Right atrium auricular region (tissue), 2 donors: ENCODE data around the gene PTHLH. TPM values are rescaled to one million over a fixed set of nuclear protein-coding genes. Genes with fewer than 3 reads are reported as not detected.

Source experiments
- DNase-seq: peaks from one replicate; pipeline ENCODE4 v3.0.0-alpha.2; 2019; ENCODE audit warnings: low spot score
- H3K27ac ChIP-seq, 2 donors: fragments of 200-600 bp; sonication (generic); 1 replicate in 1 of 2; 2 replicates in 1 of 2; pipeline ENCODE4 v1.5.1; 2016 to 2019
- H3K27me3 ChIP-seq, 2 donors: fragments of 200-600 bp; sonication (generic); one replicate each; pipeline versions ENCODE4 v1.5.1 to v1.6.0; 2017 to 2019
- H3K36me3 ChIP-seq: fragments of 200-600 bp; sonication (generic); one replicate; pipeline ENCODE4 v1.5.1; 2016
- H3K4me1 ChIP-seq, 2 donors: fragments of 200-600 bp; sonication (generic); one replicate each; pipeline versions ENCODE4 v1.5.1 to v1.6.0; 2017 to 2019
- H3K4me3 ChIP-seq, 2 donors: fragments of 200-600 bp; sonication (generic); 1 replicate in 1 of 2; 2 replicates in 1 of 2; pipeline ENCODE4 v1.5.1; 2017 to 2019; ENCODE audit warnings: mild to moderate bottlenecking in 1 of 2, moderate library complexity in 1 of 2
- H3K9me3 ChIP-seq, 2 donors: fragments of 200-600 bp; sonication (generic); one replicate each; pipeline ENCODE4 v1.5.1; 2019
- total RNA-seq, 2 donors: library from RNA; depleted of rRNA; stranded (reverse); fragments of >200 nt; gene quantifications; one replicate each; pipeline ENCODE4 v1.1.0, GENCODE V29; 2016
- TF ChIP-seq, protein P1 (sequence below), 2 donors: fragments of 200-600 bp; sonication (generic); IDR thresholded peaks; one replicate each; pipeline ENCODE4 v1.5.1; 2019; ENCODE audit warnings: antibody characterized with exemption in 2 of 2

PTHLH gene
- total RNA-seq, 2 donors from 2014 or later: 0.63 to 67.6 TPM

DNA sequence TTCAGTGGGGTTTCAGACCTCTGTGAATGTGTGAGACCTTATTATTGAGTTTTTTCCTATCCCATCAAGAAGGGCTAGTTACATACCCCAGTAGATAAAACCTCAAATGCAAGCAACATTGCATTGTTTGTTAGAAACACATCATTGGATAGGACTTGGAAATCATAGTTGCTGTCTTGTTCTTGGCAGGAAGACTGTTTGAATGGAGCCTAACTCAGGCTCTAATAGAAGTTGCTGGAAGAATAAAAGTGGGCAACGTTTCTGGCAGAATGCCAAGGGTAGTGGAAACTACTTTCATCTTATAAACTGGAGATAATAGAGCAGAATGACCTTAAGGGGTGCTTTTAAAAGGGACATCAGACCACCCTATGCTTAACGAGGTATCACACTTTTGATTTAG, 9.9 kb upstream of the PTHLH start:
- no peak overlapping the region for H3K4me3 ChIP-seq
- H3K9me3 ChIP-seq: no peaks in the 10 kb centered on the region
- DNase-seq: no peak
- no peaks in the 10 kb centered on the region for H3K36me3 ChIP-seq
- H3K4me1 ChIP-seq: no peaks in the 10 kb centered on the region
- no peaks in the 10 kb centered on the region for H3K27me3 ChIP-seq
- TF ChIP-seq, protein P1, sequence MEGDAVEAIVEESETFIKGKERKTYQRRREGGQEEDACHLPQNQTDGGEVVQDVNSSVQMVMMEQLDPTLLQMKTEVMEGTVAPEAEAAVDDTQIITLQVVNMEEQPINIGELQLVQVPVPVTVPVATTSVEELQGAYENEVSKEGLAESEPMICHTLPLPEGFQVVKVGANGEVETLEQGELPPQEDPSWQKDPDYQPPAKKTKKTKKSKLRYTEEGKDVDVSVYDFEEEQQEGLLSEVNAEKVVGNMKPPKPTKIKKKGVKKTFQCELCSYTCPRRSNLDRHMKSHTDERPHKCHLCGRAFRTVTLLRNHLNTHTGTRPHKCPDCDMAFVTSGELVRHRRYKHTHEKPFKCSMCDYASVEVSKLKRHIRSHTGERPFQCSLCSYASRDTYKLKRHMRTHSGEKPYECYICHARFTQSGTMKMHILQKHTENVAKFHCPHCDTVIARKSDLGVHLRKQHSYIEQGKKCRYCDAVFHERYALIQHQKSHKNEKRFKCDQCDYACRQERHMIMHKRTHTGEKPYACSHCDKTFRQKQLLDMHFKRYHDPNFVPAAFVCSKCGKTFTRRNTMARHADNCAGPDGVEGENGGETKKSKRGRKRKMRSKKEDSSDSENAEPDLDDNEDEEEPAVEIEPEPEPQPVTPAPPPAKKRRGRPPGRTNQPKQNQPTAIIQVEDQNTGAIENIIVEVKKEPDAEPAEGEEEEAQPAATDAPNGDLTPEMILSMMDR (IDR thresholded peaks at IDR 0.05): no peak
- H3K27ac ChIP-seq: no peak overlapping the region

DNA sequence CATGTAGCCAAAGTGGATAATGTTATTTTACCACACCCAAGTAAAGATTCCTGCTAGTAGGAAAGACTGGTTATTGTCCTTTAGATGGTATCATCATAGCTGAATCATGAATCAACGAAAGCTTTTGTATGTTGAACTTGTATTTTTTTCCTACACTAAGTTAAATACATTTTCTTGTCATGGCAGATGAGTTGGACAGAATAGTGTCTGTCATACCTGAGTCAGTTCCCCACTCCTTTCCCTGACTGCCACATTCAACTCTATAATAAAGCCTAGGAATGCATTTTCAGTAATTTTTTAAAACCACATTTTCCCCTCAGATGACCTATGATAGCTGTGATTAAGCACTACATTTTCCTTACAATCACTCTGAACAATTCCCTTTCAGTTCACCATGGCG, 9.3 kb upstream of the PTHLH start:
- peaks cover 0 to 3% of the 10 kb centered on the region in 2 donors for H3K27me3 ChIP-seq
- no peaks in the 10 kb centered on the region for H3K9me3 ChIP-seq
- H3K36me3 ChIP-seq: no peaks in the 10 kb centered on the region
- H3K27ac ChIP-seq: no peak overlapping the region
- no peaks in the 10 kb centered on the region for H3K4me1 ChIP-seq
- no peak overlapping the region for H3K4me3 ChIP-seq
- DNase-seq: no peak
- TF ChIP-seq, protein P1 (IDR thresholded peaks at IDR 0.05): no peak

DNA sequence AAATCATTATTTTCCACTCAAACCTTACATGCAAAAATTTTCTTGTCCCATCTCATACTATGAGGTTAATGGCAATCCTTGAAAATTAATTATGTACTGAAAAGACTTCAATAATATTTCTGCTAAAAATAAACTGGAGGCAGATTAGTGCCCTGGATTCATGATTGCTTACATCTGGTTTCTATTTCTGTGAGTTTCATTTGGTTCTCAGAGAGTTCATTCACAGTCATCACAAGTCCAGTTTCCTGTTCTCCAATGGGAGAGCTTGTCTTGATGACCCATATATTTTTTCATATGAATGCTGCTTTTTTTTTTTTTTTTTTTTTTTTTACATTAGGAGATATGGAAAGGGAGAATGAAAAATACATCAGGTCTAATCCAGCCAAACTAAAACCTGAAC, 6.6 kb upstream of the PTHLH start:
- TF ChIP-seq, protein P1 (IDR thresholded peaks at IDR 0.05): no peak
- no peak overlapping the region for H3K27ac ChIP-seq
- H3K36me3 ChIP-seq: no peaks in the 10 kb centered on the region
- peaks cover 11 to 14% of the 10 kb centered on the region in 2 donors for H3K27me3 ChIP-seq
- DNase-seq: no peak
- H3K9me3 ChIP-seq: no peaks in the 10 kb centered on the region
- H3K4me1 ChIP-seq: peaks cover 0 to 12% of the 10 kb centered on the region in 2 donors
- H3K4me3 ChIP-seq: no peak overlapping the region

DNA sequence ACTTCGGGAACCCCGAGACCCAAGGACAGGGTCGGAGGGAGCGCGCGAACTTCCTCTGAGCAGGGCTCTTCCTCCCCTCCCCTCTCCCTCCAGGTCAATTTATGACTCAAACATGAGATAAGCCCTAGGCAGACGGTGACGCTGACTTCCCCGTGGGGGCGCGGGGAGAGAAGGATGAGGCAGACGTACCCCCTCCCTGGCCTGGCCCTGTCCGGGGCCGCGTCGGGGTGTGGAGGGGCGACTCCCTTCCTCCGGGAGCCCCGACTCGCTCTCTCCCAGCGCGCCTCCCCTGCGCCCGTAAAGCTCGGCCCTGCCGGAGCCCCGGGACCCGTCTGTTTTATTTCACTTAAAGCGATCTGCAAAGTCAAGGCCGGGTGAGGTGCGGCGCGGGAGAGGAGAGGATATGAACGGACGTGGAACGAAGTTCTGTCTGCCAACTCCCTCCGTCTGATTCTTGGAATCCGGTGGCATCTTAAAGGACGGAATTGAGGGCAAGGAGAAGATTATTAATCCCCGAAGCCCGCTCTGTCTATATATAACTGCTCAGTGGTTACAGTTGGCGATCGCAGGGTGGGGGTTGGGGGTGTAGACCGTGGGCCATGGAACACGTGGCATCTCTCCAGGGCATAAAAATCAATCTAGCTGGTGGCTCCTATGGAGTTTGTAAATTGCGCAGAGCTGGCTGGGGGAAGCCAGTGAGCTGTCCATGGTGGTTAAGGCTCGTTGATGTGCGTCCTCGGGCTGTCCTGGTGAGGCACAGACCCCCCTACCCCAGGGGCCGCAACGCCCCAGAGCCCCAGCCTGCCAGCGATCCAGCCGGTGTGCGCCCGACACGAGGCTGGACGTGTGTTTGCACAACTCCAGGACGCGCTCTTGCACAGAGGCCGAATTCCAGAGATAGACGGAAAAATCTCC, 2.9 kb upstream of the PTHLH start:
- no peak overlapping the region for H3K27ac ChIP-seq
- peaks cover 11 to 15% of the 10 kb centered on the region in 2 donors for H3K27me3 ChIP-seq
- TF ChIP-seq, protein P1 (IDR thresholded peaks at IDR 0.05): no peak
- no peak for DNase-seq
- peak overlapping the region in 1 of 2 donors; percentile 36 for H3K4me3 ChIP-seq
- peaks cover 0 to 20% of the 10 kb centered on the region in 2 donors for H3K4me1 ChIP-seq
- H3K9me3 ChIP-seq: no peaks in the 10 kb centered on the region
- H3K36me3 ChIP-seq: no peaks in the 10 kb centered on the region

DNA sequence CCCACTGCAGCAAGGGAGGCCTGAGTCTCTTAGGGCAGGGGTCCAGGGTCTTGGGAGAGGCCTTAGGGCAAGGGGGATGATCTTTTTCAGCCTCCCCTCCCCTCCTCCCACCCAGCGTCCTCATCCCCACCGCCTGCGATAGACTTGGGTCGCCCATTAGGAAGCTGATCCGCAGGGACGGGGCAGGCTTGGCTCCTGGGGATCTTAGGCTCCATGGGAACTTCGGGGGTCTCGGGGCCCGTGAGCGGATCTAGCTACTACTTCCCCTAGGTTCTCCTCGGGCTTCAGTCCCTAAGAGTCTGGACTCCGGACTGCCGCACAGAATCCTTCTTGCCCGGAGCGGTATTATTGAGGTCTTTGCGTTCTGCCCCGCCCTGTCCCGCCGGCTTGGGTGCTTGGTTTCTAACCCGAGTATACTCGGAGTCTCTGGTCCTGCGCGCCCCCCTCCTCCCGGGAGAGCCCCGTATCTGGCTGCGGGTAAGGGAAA, 2.2 kb upstream of the PTHLH start:
- no peak for DNase-seq
- Histone ChIP-seq H3K36me3 (no peaks in the 10 kb centered on the region), H3K4me1 (peaks cover 0 to 23% of the 10 kb centered on the region in 2 donors), H3K4me3 (peak overlapping the region in 1 of 2 donors; percentile 36), H3K9me3 (no peaks in the 10 kb centered on the region), H3K27me3 (peaks cover 11 to 15% of the 10 kb centered on the region in 2 donors), H3K27ac (no peak overlapping the region)
- TF ChIP-seq, protein P1 (IDR thresholded peaks at IDR 0.05): no peak
